ENCODE data around the gene CEP112.

- no peak for TF ChIP-seq EZH2 (optimal IDR thresholded peaks at IDR 0.05; ENCODE audit: low read depth, low read length)
- TF ChIP-seq CTCF (IDR thresholded peaks at IDR 0.05; ENCODE audit: low read length): no peak
- no peak for TF ChIP-seq EZH2phosphoT487 (IDR thresholded peaks at IDR 0.05; ENCODE audit: low read length)
These were observed 565.5 kb downstream of the CEP112 start for GRCh38 chr17:65626451-65626850.

All from MM.1S (cell line).